HTERT RPE-1 (cell line): Measurements from ENCODE around the gene TNFSF9.
"Not testable (repeated sequence)": the region's sequence is repeated elsewhere in the genome, so short reads cannot be mapped to it uniquely, and the experiment has no call there.

Source experiments
- in situ Hi-C: fragments of 300-500 bp; cut with MboI; formaldehyde crosslinking; loops from 4 replicates; pipeline ENCODE4 v1.14.3; 2020; ENCODE audit warnings: low sequenced_read_pairs

TNFSF9 gene

GRCh38 chr19:6570764-6571163 is 39.9 kb downstream of the TNFSF9 start:
- in situ Hi-C loops, result no loop called here

DNA sequence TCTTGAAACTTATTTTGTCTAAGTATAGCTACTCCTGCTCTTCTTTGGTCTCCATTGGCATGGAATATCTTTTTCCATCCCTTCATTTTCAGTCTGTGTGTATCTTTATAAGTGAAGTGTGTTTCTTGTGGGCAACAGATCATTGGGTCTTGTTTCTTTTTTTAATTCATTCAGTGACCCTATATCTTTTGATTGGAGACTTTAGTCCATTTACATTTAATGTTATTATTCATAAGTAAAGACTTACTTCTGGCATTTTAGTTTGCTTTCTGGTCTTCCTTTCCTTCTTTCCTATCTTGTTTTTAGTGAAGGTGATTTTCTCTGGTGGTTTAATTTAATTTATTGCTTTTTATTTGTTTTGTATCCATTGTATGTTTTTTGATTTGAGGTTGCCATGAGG is 40.3 kb downstream of the TNFSF9 start:
- in situ Hi-C loops, result no loop called here

DNA sequence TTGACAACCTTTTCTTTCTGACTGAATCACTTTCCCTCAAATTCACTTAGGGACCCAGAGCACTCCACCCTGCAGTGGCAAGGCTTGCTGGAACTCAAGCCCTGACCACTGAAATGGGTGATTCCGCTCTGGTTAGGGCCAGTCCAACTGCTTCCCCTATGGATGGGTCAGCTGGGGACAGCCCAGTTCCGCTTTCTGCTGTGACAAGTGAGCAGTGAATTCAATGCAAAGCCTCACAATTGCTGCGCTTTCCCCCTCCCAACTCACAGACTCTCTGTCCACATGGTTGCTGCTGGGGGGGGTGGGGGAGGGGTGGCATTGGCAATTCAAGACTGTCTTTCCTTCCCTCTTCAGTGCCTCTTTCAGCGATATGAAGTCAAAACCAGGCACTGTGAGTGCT is 41.4 kb downstream of the TNFSF9 start:
- in situ Hi-C loops, result no loop called here

- in situ Hi-C loops, result no loop called here
Observed at GRCh38 chr19:6573350-6573749, 42.5 kb downstream of the TNFSF9 start.

- in situ Hi-C loops, result no loop called here
Observed at GRCh38 chr19:6576869-6577475, 46.1 kb downstream of the TNFSF9 start.

GRCh38 chr19:6577476-6578125 is 46.8 kb downstream of the TNFSF9 start:
- in situ Hi-C loops, result no loop called here

GRCh38 chr19:6579450-6580178 is 48.8 kb downstream of the TNFSF9 start:
- in situ Hi-C loops, result no loop called here

DNA sequence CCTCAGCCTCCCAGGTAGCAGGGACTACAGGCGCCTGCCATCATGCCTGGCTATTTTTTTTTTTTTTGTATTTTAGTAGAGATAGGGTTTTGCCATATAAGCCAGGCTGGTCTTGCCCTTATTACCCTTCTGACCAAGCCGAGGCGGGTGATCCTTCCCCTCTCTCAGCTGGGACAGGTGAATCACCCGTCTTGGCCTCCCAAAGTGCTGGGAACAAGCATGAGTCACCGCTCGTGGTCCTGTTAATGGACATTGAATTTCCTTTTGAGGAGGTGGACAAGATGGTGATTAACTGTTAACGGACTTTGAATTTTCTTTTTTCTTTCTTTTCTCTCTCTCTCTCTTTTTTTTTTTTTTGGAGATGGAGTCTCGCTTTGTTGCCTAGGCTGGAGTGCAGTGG is 49.5 kb downstream of the TNFSF9 start:
- in situ Hi-C loops, result no loop called here

GRCh38 chr19:6582515-6583484 is 52.0 kb downstream of the TNFSF9 start:
- in situ Hi-C loops, result not testable (repeated sequence)
